Mesothelial cell of epicardium (in vitro differentiated cells): Measurements from ENCODE around the gene SYNE2. TPM values are rescaled to one million over a fixed set of nuclear protein-coding genes. Genes with fewer than 3 reads are reported as not detected.

ENCODE experiments used
- DNase-seq, 2 experiments: peaks; one replicate each; pipeline ENCODE4 v3.0.0; 2021; ENCODE audit warnings: low spot score in 2 of 2; ENCODE audit not compliant: unreplicated experiment in 2 of 2
- H3K27ac Mint-ChIP-seq: 2 replicates; pipeline ENCODE4 v1.8.0; 2021; ENCODE audit warnings: mixed read lengths
- H3K27me3 Mint-ChIP-seq: 2 replicates; pipeline ENCODE4 v1.8.0; 2021; ENCODE audit warnings: low read depth, mixed read lengths
- H3K36me3 Mint-ChIP-seq: 2 replicates; pipeline ENCODE4 v1.8.0; 2021; ENCODE audit warnings: mixed read lengths
- H3K4me1 Mint-ChIP-seq: 2 replicates; pipeline ENCODE4 v1.8.0; 2021; ENCODE audit warnings: mixed read lengths
- H3K4me3 Mint-ChIP-seq: 2 replicates; pipeline ENCODE4 v1.8.0; 2021; ENCODE audit warnings: mild to moderate bottlenecking, moderate library complexity, mixed read lengths
- H3K9me3 Mint-ChIP-seq: 2 replicates; pipeline ENCODE4 v1.8.0; 2021; ENCODE audit warnings: mixed read lengths
- CTCF ChIP-seq: fragments of 200-600 bp; sonication (generic); IDR thresholded peaks from one replicate; pipeline ENCODE4 v1.5.0; 2021; ENCODE audit warnings: antibody characterized with exemption; ENCODE audit not compliant: unreplicated experiment
- total RNA-seq: library from RNA; stranded (reverse); gene quantifications from 3 replicates; pipeline ENCODE4 v1.2.1, GENCODE V29; 2021

Gene SYNE2
- total RNA-seq, 1 donor from 2014 or later, result 87.1 TPM

- no peak for DNase-seq
- peaks cover 5% of the 10 kb centered on the region for H3K36me3 Mint-ChIP-seq
- no peaks in the 10 kb centered on the region for H3K9me3 Mint-ChIP-seq
- TF ChIP-seq CTCF, result no peak
- no peak overlapping the region for H3K27ac Mint-ChIP-seq
- peaks cover 35% of the 10 kb centered on the region for H3K4me1 Mint-ChIP-seq
- H3K4me3 Mint-ChIP-seq, result no peak overlapping the region
- H3K27me3 Mint-ChIP-seq, result no peaks in the 10 kb centered on the region
Measured at GRCh38 chr14:63878052-63878451, 25.2 kb downstream of the SYNE2 start.

GRCh38 chr14:63878792-63879191, 26.0 kb downstream of the SYNE2 start:
- no peak for TF ChIP-seq CTCF
- H3K27me3 Mint-ChIP-seq, result no peaks in the 10 kb centered on the region
- no peak for DNase-seq
- peaks cover 5% of the 10 kb centered on the region for H3K36me3 Mint-ChIP-seq
- peaks cover 31% of the 10 kb centered on the region for H3K4me1 Mint-ChIP-seq
- H3K27ac Mint-ChIP-seq, result no peak overlapping the region
- no peaks in the 10 kb centered on the region for H3K9me3 Mint-ChIP-seq
- no peak overlapping the region for H3K4me3 Mint-ChIP-seq

- H3K9me3 Mint-ChIP-seq, result no peaks in the 10 kb centered on the region
- no peak for DNase-seq
- peak overlapping the region; percentile 41 for H3K27ac Mint-ChIP-seq
Measured at GRCh38 chr14:63881926-63882325, 29.1 kb downstream of the SYNE2 start.

GRCh38 chr14:63887899-63888298, 35.1 kb downstream of the SYNE2 start:
- no peak overlapping the region for H3K27ac Mint-ChIP-seq
- peaks cover 24% of the 10 kb centered on the region for H3K4me1 Mint-ChIP-seq
- H3K27me3 Mint-ChIP-seq, result no peaks in the 10 kb centered on the region
- no peak for TF ChIP-seq CTCF
- H3K36me3 Mint-ChIP-seq, result peaks cover 3% of the 10 kb centered on the region
- H3K9me3 Mint-ChIP-seq, result no peaks in the 10 kb centered on the region
- no peak for DNase-seq
- no peak overlapping the region for H3K4me3 Mint-ChIP-seq

More at GRCh38 chr14:63881926-63882325, 29.1 kb downstream of the SYNE2 start:
- no peaks in the 10 kb centered on the region for H3K27me3 Mint-ChIP-seq
- H3K4me3 Mint-ChIP-seq, result no peak overlapping the region
- no peak for TF ChIP-seq CTCF
- peaks cover 12% of the 10 kb centered on the region for H3K4me1 Mint-ChIP-seq
- H3K36me3 Mint-ChIP-seq, result peaks cover 5% of the 10 kb centered on the region

- peaks cover 40% of the 10 kb centered on the region for H3K4me1 Mint-ChIP-seq
- H3K9me3 Mint-ChIP-seq, result no peaks in the 10 kb centered on the region
- H3K27ac Mint-ChIP-seq, result peak overlapping the region; percentile 82
- H3K27me3 Mint-ChIP-seq, result no peaks in the 10 kb centered on the region
- H3K36me3 Mint-ChIP-seq, result peaks cover 3% of the 10 kb centered on the region
- no peak overlapping the region for H3K4me3 Mint-ChIP-seq
- no peak for TF ChIP-seq CTCF
- DNase-seq, result no peak
Measured at GRCh38 chr14:63890553-63890952, 37.7 kb downstream of the SYNE2 start.
